Neural progenitor cell (in vitro differentiated cells): ENCODE results near the gene DPP7.
"Not testable (repeated sequence)": the region's sequence is repeated elsewhere in the genome, so short reads cannot be mapped to it uniquely, and the experiment has no call there.

Source experiments
- EZH2 ChIP-seq: fragments of 200-600 bp; sonication (generic); IDR thresholded peaks from 2 replicates; pipeline ENCODE4 v1.6.1; 2017; ENCODE audit warnings: antibody characterized with exemption, mild to moderate bottlenecking, moderate library complexity
- TF ChIP-seq, protein P1 (sequence below): fragments of 200-600 bp; sonication (generic); IDR thresholded peaks from 2 replicates; pipeline ENCODE4 v1.5.1; 2017; ENCODE audit warnings: antibody characterized with exemption, mild to moderate bottlenecking

- not testable (repeated sequence) for TF ChIP-seq EZH2
- TF ChIP-seq, protein P1, sequence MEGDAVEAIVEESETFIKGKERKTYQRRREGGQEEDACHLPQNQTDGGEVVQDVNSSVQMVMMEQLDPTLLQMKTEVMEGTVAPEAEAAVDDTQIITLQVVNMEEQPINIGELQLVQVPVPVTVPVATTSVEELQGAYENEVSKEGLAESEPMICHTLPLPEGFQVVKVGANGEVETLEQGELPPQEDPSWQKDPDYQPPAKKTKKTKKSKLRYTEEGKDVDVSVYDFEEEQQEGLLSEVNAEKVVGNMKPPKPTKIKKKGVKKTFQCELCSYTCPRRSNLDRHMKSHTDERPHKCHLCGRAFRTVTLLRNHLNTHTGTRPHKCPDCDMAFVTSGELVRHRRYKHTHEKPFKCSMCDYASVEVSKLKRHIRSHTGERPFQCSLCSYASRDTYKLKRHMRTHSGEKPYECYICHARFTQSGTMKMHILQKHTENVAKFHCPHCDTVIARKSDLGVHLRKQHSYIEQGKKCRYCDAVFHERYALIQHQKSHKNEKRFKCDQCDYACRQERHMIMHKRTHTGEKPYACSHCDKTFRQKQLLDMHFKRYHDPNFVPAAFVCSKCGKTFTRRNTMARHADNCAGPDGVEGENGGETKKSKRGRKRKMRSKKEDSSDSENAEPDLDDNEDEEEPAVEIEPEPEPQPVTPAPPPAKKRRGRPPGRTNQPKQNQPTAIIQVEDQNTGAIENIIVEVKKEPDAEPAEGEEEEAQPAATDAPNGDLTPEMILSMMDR = not testable (repeated sequence)
These were observed 9.5 kb upstream of the DPP7 start for GRCh38 chr9:137123952-137124462.
